ENCODE measurements around the gene LRRC32.

LRRC32 gene

DNA sequence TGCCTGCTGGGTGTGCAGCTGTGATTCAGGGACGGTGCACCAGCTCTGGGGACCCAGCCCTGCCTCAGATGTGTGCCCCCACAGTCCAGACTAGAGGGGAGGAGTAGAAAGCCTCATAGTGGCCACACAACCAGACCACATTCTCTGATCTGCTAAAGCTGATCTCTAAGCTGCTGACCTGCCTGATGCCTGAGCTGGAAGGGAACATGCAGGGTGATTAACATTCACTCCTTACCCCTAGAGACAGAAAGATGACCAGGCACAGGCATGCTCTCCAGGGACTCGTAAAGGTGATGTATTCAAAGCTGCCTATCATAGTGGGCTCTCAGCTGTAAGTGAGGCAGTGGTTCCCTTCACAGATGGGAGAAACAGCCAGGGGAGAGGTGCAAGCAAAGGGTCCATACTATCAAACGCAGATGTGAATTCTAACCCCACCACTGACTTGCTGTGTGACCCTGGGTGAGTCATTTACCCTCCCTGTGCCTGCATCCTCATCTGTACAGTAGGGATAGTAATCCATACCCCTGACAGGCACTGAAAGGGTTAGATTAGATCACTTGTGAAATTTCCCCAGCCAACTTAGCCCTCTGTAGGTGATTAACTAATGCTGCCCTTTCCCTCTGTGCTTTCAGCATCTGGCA, 29.0 kb upstream of the LRRC32 start:
- H3K79me1 ChIP-seq (ENCODE audit: low read length), result peaks cover 14% of the 10 kb centered on the region
- H3K27ac ChIP-seq (ENCODE audit: low read depth, low read length), result no peak overlapping the region
- peaks cover 5% of the 10 kb centered on the region for H3K79me2 ChIP-seq (ENCODE audit: control insufficient read depth, insufficient read depth, low read length, poor library complexity)
- no peaks in the 10 kb centered on the region for H3K9me3 ChIP-seq (ENCODE audit: insufficient read depth, low read depth, low read length)
- no peaks in the 10 kb centered on the region for H3K27me3 ChIP-seq (ENCODE audit: insufficient read depth, low read length)
- no peak overlapping the region for H2BK5ac ChIP-seq (ENCODE audit: low read depth, low read length, poor library complexity)
- H3K4me1 ChIP-seq (ENCODE audit: control insufficient read depth in 1 of 2, insufficient read depth in 2 of 2, low read length in 2 of 2), result peaks cover 26 to 33% of the 10 kb centered on the region in 2 experiments
- H3K4me2 ChIP-seq (ENCODE audit: low read length), result no peak overlapping the region
- no peak overlapping the region for H3K4me3 ChIP-seq (ENCODE audit: low read depth, low read length)
- no peaks in the 10 kb centered on the region for H3K36me3 ChIP-seq (ENCODE audit: control insufficient read depth in 1 of 2, insufficient read depth in 2 of 2, low read length in 2 of 2)
- WGBS (ENCODE audit: extremely low coverage, insufficient coverage, insufficient read length), result no CpG with 5 or more reads among the region's 3 CpGs
- H2AK5ac ChIP-seq (ENCODE audit: low read length), result no peak overlapping the region
- peak overlapping the region; percentile 7 for H3K18ac ChIP-seq (ENCODE audit: low read length)
- H3K4ac ChIP-seq (ENCODE audit: low read depth, low read length), result no peak overlapping the region
- no peak overlapping the region for H2BK120ac ChIP-seq (ENCODE audit: insufficient read depth, low read length, poor library complexity)
- no peak overlapping the region for H3K23ac ChIP-seq (ENCODE audit: low read length)
- no peak overlapping the region for H3K9ac ChIP-seq (ENCODE audit: low read length)
- H2AFZ ChIP-seq (ENCODE audit: insufficient read depth, low read length, poor library complexity), result no peak overlapping the region
- H3K14ac ChIP-seq (ENCODE audit: low read length), result no peak overlapping the region
- no peak overlapping the region for H4K12ac ChIP-seq (ENCODE audit: low read depth, low read length)
- no peak overlapping the region for H4K8ac ChIP-seq (ENCODE audit: low read depth, low read length)
- DNase-seq, result peak in 1 of 2 donors; percentile 48
- peak overlapping the region; percentile 38 for H2BK12ac ChIP-seq (ENCODE audit: low read length)
- H4K91ac ChIP-seq (ENCODE audit: low read depth, low read length), result peak overlapping the region; percentile 28

DNA sequence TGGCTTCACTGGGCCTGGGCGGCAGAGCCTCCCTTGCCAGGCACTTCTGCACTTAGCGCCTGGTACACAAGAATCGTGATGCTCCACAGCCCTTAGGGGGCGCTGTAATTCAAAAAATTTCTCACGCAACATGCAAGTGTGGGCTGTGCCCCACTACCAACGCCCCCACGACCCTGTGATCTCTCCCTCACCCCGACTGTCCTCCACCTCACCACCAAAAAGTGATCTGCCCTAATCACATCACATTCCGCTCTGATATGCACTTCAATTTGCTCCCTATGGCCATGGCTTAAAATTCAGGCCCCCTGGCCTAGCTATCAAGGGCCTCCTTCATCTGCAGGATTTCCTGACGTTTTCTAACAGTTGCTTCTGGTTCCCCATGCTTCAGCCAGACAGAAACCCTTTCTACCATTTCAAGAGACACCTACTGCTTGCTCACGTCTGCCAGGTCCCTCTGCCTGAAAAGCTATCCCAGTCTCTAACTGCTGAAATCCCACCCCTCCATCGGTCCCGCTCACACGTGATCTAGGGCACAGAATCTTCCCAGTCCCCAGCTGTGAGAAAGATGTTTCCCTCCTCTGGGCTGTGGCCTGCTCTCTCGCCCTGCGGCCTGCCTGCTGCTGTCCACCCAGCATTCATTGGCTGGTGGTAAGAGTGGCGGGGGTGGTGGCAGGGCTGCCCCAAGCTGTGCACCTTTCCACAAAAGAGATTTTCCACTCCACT, 27.9 kb upstream of the LRRC32 start:
- Histone ChIP-seq H4K12ac (ENCODE audit: low read depth, low read length) (no peak overlapping the region), H3K23ac (ENCODE audit: low read length) (no peak overlapping the region), H3K27me3 (ENCODE audit: insufficient read depth, low read length) (no peaks in the 10 kb centered on the region), H3K4ac (ENCODE audit: low read depth, low read length) (no peak overlapping the region), H3K14ac (ENCODE audit: low read length) (no peak overlapping the region), H3K27ac (ENCODE audit: low read depth, low read length) (no peak overlapping the region), H3K9ac (ENCODE audit: low read length) (no peak overlapping the region), H2AFZ (ENCODE audit: insufficient read depth, low read length, poor library complexity) (no peak overlapping the region), H2BK12ac (ENCODE audit: low read length) (peak overlapping the region; percentile 25), H3K18ac (ENCODE audit: low read length) (no peak overlapping the region), H3K4me1 (ENCODE audit: control insufficient read depth in 1 of 2, insufficient read depth in 2 of 2, low read length in 2 of 2) (peaks cover 26 to 29% of the 10 kb centered on the region in 2 experiments), H3K79me2 (ENCODE audit: control insufficient read depth, insufficient read depth, low read length, poor library complexity) (peaks cover 5% of the 10 kb centered on the region), H2AK5ac (ENCODE audit: low read length) (no peak overlapping the region), H3K79me1 (ENCODE audit: low read length) (peaks cover 14% of the 10 kb centered on the region), H3K9me3 (ENCODE audit: insufficient read depth, low read depth, low read length) (no peaks in the 10 kb centered on the region), H3K36me3 (ENCODE audit: control insufficient read depth in 1 of 2, insufficient read depth in 2 of 2, low read length in 2 of 2) (no peaks in the 10 kb centered on the region), H2BK5ac (ENCODE audit: low read depth, low read length, poor library complexity) (no peak overlapping the region), H4K8ac (ENCODE audit: low read depth, low read length) (no peak overlapping the region), H3K4me3 (ENCODE audit: low read depth, low read length) (no peak overlapping the region), H3K4me2 (ENCODE audit: low read length) (no peak overlapping the region), H4K91ac (ENCODE audit: low read depth, low read length) (peak overlapping the region; percentile 40), H2BK120ac (ENCODE audit: insufficient read depth, low read length, poor library complexity) (no peak overlapping the region)
- peak in 1 of 2 donors; percentile 63 for DNase-seq
- no CpG with 5 or more reads among the region's 17 CpGs for WGBS (ENCODE audit: extremely low coverage, insufficient coverage, insufficient read length)

DNA sequence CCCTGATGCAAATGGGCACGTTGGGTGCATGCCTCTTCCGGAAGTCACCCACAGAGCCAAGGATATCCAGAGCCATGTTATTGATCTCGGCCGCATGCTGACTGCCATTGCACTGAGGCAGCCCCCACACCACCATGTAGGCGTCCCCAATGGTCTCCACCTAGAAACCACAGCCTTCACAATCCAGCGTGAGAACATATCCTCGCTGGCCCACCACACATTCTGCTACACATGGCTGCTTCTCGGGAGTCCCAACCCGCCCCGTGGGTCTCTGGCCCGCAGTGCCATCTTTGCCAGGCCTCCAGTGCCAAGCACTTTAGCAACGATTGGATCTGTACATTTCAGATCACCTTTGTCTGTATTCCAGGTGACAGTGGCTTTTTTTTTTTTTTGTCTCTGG, 26.2 kb upstream of the LRRC32 start:
- Histone ChIP-seq H3K14ac (ENCODE audit: low read length) (no peak overlapping the region), H2BK12ac (ENCODE audit: low read length) (no peak overlapping the region), H3K79me1 (ENCODE audit: low read length) (peaks cover 8% of the 10 kb centered on the region), H2BK5ac (ENCODE audit: low read depth, low read length, poor library complexity) (no peak overlapping the region), H3K4ac (ENCODE audit: low read depth, low read length) (no peak overlapping the region), H2AFZ (ENCODE audit: insufficient read depth, low read length, poor library complexity) (no peak overlapping the region), H3K27me3 (ENCODE audit: insufficient read depth, low read length) (no peaks in the 10 kb centered on the region), H3K18ac (ENCODE audit: low read length) (no peak overlapping the region), H4K8ac (ENCODE audit: low read depth, low read length) (no peak overlapping the region), H4K12ac (ENCODE audit: low read depth, low read length) (no peak overlapping the region), H3K4me1 (ENCODE audit: control insufficient read depth in 1 of 2, insufficient read depth in 2 of 2, low read length in 2 of 2) (peaks cover 17 to 23% of the 10 kb centered on the region in 2 experiments), H3K36me3 (ENCODE audit: control insufficient read depth in 1 of 2, insufficient read depth in 2 of 2, low read length in 2 of 2) (no peaks in the 10 kb centered on the region), H3K23ac (ENCODE audit: low read length) (no peak overlapping the region), H3K9me3 (ENCODE audit: insufficient read depth, low read depth, low read length) (no peaks in the 10 kb centered on the region), H3K4me2 (ENCODE audit: low read length) (no peak overlapping the region), H2BK120ac (ENCODE audit: insufficient read depth, low read length, poor library complexity) (no peak overlapping the region), H3K79me2 (ENCODE audit: control insufficient read depth, insufficient read depth, low read length, poor library complexity) (no peaks in the 10 kb centered on the region), H3K4me3 (ENCODE audit: low read depth, low read length) (no peak overlapping the region), H2AK5ac (ENCODE audit: low read length) (no peak overlapping the region), H4K91ac (ENCODE audit: low read depth, low read length) (no peak overlapping the region), H3K27ac (ENCODE audit: low read depth, low read length) (no peak overlapping the region), H3K9ac (ENCODE audit: low read length) (no peak overlapping the region)
- no peak for DNase-seq
- no CpG with 5 or more reads among the region's 12 CpGs for WGBS (ENCODE audit: extremely low coverage, insufficient coverage, insufficient read length)

- Histone ChIP-seq H3K9ac (ENCODE audit: low read length) (no peak overlapping the region), H3K14ac (ENCODE audit: low read length) (no peak overlapping the region), H2BK12ac (ENCODE audit: low read length) (no peak overlapping the region), H3K27ac (ENCODE audit: low read depth, low read length) (no peak overlapping the region), H3K79me2 (ENCODE audit: control insufficient read depth, insufficient read depth, low read length, poor library complexity) (no peaks in the 10 kb centered on the region), H3K27me3 (ENCODE audit: insufficient read depth, low read length) (no peaks in the 10 kb centered on the region), H3K9me3 (ENCODE audit: insufficient read depth, low read depth, low read length) (no peaks in the 10 kb centered on the region), H2AFZ (ENCODE audit: insufficient read depth, low read length, poor library complexity) (no peak overlapping the region), H3K4me2 (ENCODE audit: low read length) (no peak overlapping the region), H4K8ac (ENCODE audit: low read depth, low read length) (no peak overlapping the region), H2AK5ac (ENCODE audit: low read length) (peak overlapping the region; percentile 28), H3K4me3 (ENCODE audit: low read depth, low read length) (no peak overlapping the region), H4K12ac (ENCODE audit: low read depth, low read length) (no peak overlapping the region), H2BK5ac (ENCODE audit: low read depth, low read length, poor library complexity) (no peak overlapping the region), H3K36me3 (ENCODE audit: control insufficient read depth in 1 of 2, insufficient read depth in 2 of 2, low read length in 2 of 2) (no peaks in the 10 kb centered on the region), H3K18ac (ENCODE audit: low read length) (no peak overlapping the region), H3K4ac (ENCODE audit: low read depth, low read length) (no peak overlapping the region), H2BK120ac (ENCODE audit: insufficient read depth, low read length, poor library complexity) (no peak overlapping the region), H3K79me1 (ENCODE audit: low read length) (peaks cover 2% of the 10 kb centered on the region), H4K91ac (ENCODE audit: low read depth, low read length) (no peak overlapping the region), H3K4me1 (ENCODE audit: control insufficient read depth in 1 of 2, insufficient read depth in 2 of 2, low read length in 2 of 2) (peaks cover 10 to 16% of the 10 kb centered on the region in 2 experiments), H3K23ac (ENCODE audit: low read length) (no peak overlapping the region)
- WGBS (ENCODE audit: extremely low coverage, insufficient coverage, insufficient read length), result no CpG with 5 or more reads among the region's 6 CpGs
- DNase-seq, result no peak
Measured at GRCh38 chr11:76695771-76696170, 25.2 kb upstream of the LRRC32 start.
